Natural killer cell (primary cell): ENCODE data around the gene CTDSP1. TPM values are rescaled to one million over a fixed set of nuclear protein-coding genes. Genes with fewer than 3 reads are reported as not detected.

Experiments
- ATAC-seq, 3 donors: fragments of 150-1000 bp in 2 of 3; fragments of 200-7000 bp in 1 of 3; cut with Tn5 transposase; 1 replicate in 1 of 3; 2 replicates in 2 of 3; pipeline ENCODE4 v1.10.0; 2021; ENCODE audit warnings: mild to moderate bottlenecking in 2 of 3, moderate library complexity in 2 of 3
- DNase-seq, 2 donors: peaks; one replicate each; pipeline versions ENCODE4 v3.0.0 to v3.0.0-alpha.2; 2013 to 2021; ENCODE audit warnings: mixed read lengths in 1 of 2
- H3K27ac ChIP-seq: one replicate; pipeline ENCODE4 v1.5.1; 2013; ENCODE audit warnings: mild to moderate bottlenecking, low read length
- H3K27me3 ChIP-seq: one replicate; pipeline ENCODE4 v1.6.1; 2013; ENCODE audit warnings: low read length; ENCODE audit not compliant: control insufficient read depth, insufficient read depth
- H3K36me3 ChIP-seq: one replicate; pipeline ENCODE4 v1.6.1; 2013; ENCODE audit warnings: low read length; ENCODE audit not compliant: control insufficient read depth, insufficient read depth
- H3K4me1 ChIP-seq: one replicate; pipeline ENCODE4 v1.6.1; 2013; ENCODE audit warnings: low read length; ENCODE audit not compliant: control insufficient read depth, insufficient read depth
- H3K4me3 ChIP-seq: one replicate; pipeline ENCODE4 v1.5.1; 2013; ENCODE audit warnings: low read length
- H3K9me3 ChIP-seq: one replicate; pipeline ENCODE4 v1.6.1; 2013; ENCODE audit warnings: low read length; ENCODE audit not compliant: control insufficient read depth, insufficient read depth
- H3K27ac Mint-ChIP-seq, 2 donors: one replicate each; pipeline ENCODE4 v1.8.0; 2022; ENCODE audit warnings: mild to moderate bottlenecking in 2 of 2, mixed read lengths in 2 of 2, moderate library complexity in 1 of 2
- H3K27me3 Mint-ChIP-seq, 2 donors: one replicate each; pipeline ENCODE4 v1.8.0; 2022; ENCODE audit warnings: low read depth in 2 of 2, mixed read lengths in 2 of 2
- H3K36me3 Mint-ChIP-seq: one replicate; pipeline ENCODE4 v1.8.0; 2022; ENCODE audit warnings: mixed read lengths
- H3K4me1 Mint-ChIP-seq, 2 donors: one replicate each; pipeline ENCODE4 v1.8.0; 2022; ENCODE audit warnings: mixed read lengths in 2 of 2
- H3K4me3 Mint-ChIP-seq: one replicate; pipeline ENCODE4 v1.8.0; 2022; ENCODE audit warnings: mild to moderate bottlenecking, moderate library complexity, mixed read lengths
- H3K9me3 Mint-ChIP-seq, 2 donors: one replicate each; pipeline ENCODE4 v1.8.0; 2022; ENCODE audit warnings: mixed read lengths in 2 of 2
- CTCF ChIP-seq: fragments of 200-600 bp; IDR thresholded peaks from one replicate; pipeline ENCODE4 v1.8.0; 2022; ENCODE audit warnings: antibody characterized with exemption
- WGBS: methylation state at CpG from one replicate; pipeline ENCODE4 v1.1.7; 2013; ENCODE audit warnings: missing lambda C conversion rate; ENCODE audit not compliant: insufficient coverage; 5-methylcytosine and 5-hydroxymethylcytosine counted together
- intact Hi-C: fragments of 100-400 bp; cut with micrococcal nuclease; formaldehyde crosslinking; loops from one replicate; pipeline ENCODE4 v1.14.2; 2022
- total RNA-seq, 4 donors: library from RNA; stranded (reverse); fragments of 120-200 nt in 1 of 4; gene quantifications; one replicate each; pipeline versions ENCODE4 v1.2.3 to v1.2.4, GENCODE V29; 2013 to 2022

CTDSP1 gene
- total RNA-seq, 3 donors from 2014 or later (not counting 1 experiment from before 2014, with no cell fraction given): 223 to 273 (median 228) TPM

DNA sequence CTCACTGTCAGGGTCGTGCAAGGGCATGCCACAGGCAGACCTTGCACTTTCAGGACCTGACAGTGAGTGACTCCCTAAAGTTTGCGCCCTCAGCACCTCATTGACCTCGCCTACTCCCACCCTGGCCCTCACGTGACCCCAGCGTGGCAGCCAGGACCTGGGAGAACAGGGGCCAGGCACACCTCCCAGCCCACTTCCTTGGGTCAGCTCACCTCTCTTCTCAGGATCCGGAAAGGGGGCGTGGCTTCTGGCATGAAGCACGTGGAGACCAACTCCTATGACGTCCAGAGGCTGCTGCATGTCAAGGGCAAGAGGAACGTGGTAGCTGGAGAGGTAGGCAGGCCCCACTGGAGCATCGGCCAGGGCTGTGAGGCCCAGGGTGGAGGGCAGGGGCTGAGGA is 28.1 kb downstream of the CTDSP1 start:
- H3K36me3 Mint-ChIP-seq: no peaks in the 10 kb centered on the region
- intact Hi-C loops: no loop called here
- H3K4me1 Mint-ChIP-seq: no peaks in the 10 kb centered on the region
- H3K27me3 ChIP-seq: no peaks in the 10 kb centered on the region
- H3K4me3 ChIP-seq: no peak overlapping the region
- no peak for ATAC-seq
- no peaks in the 10 kb centered on the region for H3K9me3 ChIP-seq
- WGBS: 84% methylated on average over 11 of the region's 11 CpGs
- no peak overlapping the region for H3K4me3 Mint-ChIP-seq
- no peak overlapping the region for H3K27ac ChIP-seq
- H3K27ac Mint-ChIP-seq: no peak overlapping the region
- no peaks in the 10 kb centered on the region for H3K27me3 Mint-ChIP-seq
- no peak for TF ChIP-seq CTCF
- peaks cover 5% of the 10 kb centered on the region for H3K4me1 ChIP-seq
- DNase-seq: no peak
- H3K36me3 ChIP-seq: no peaks in the 10 kb centered on the region
- H3K9me3 Mint-ChIP-seq: no peaks in the 10 kb centered on the region

DNA sequence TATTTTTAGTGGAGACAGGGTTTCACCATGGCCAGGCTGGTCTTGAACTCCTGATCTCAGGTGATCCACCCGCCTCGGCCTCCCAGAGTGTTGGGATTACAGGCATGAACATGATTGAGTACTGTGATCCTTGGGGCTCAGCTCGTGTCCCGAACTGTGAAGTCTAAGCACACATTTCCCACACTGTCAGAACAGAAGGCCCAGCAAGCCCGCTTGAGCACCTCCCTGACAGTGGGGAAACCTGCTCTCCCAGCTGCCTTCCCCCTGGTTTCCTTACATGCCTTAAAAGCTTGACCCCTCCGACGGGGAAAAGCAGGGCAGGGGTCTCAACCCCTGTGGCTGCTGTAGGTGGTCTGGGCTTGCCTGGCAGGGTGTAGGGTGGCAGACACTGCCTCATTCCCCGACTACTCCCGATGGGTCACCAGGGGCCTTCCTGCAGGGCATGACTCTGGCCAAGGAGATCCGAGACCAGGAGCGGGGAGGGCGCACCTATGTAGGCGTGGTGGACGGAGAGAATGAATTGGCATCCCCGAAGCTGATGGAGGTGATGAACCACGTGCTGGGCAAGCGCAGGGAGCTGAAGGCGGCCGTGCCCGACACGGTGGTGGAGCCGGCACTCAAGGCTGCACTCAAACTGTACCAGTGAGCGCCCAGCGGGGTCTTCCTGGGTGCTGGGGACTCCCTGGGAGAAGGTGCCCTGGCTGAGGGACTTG is 29.3 kb downstream of the CTDSP1 start:
- Histone ChIP-seq H3K36me3 (no peaks in the 10 kb centered on the region), H3K9me3 (no peaks in the 10 kb centered on the region), H3K4me1 (peaks cover 5% of the 10 kb centered on the region), H3K27ac (no peak overlapping the region), H3K4me3 (no peak overlapping the region), H3K27me3 (no peaks in the 10 kb centered on the region)
- Mint-ChIP-seq H3K27me3 (no peaks in the 10 kb centered on the region), H3K36me3 (no peaks in the 10 kb centered on the region), H3K4me3 (no peak overlapping the region), H3K9me3 (no peaks in the 10 kb centered on the region), H3K27ac (no peak overlapping the region), H3K4me1 (no peaks in the 10 kb centered on the region)
- 95% methylated on average over 24 of the region's 24 CpGs for WGBS
- no peak for DNase-seq
- intact Hi-C loops: no loop called here
- no peak for ATAC-seq
- no peak for TF ChIP-seq CTCF

- peaks cover 0 to 5% of the 10 kb centered on the region in 2 donors for H3K4me1 Mint-ChIP-seq
- no peak overlapping the region for H3K27ac Mint-ChIP-seq
- no peak overlapping the region for H3K4me3 ChIP-seq
- ATAC-seq: no peak
- WGBS: 75% methylated on average over 9 of the region's 9 CpGs
- H3K9me3 Mint-ChIP-seq: no peaks in the 10 kb centered on the region
- intact Hi-C loops: no loop called here
- no peaks in the 10 kb centered on the region for H3K27me3 Mint-ChIP-seq
- H3K4me3 Mint-ChIP-seq: no peak overlapping the region
- H3K36me3 Mint-ChIP-seq: no peaks in the 10 kb centered on the region
- H3K27ac ChIP-seq: no peak overlapping the region
- H3K27me3 ChIP-seq: no peaks in the 10 kb centered on the region
- DNase-seq: no peak
- H3K36me3 ChIP-seq: no peaks in the 10 kb centered on the region
- no peaks in the 10 kb centered on the region for H3K9me3 ChIP-seq
- no peak for TF ChIP-seq CTCF
- peaks cover 5% of the 10 kb centered on the region for H3K4me1 ChIP-seq
Observed at GRCh38 chr2:218429911-218430692, 30.4 kb downstream of the CTDSP1 start.
